Tongue (tissue), 2 donors: Measurements from ENCODE around the gene GALNT9. TPM values are rescaled to one million over a fixed set of nuclear protein-coding genes. Genes with fewer than 3 reads are reported as not detected.
A peak's percentile ranks its signal among the peaks of the same experiment; 100 is the strongest.
"Not testable (repeated sequence)": the region's sequence is repeated elsewhere in the genome, so short reads cannot be mapped to it uniquely, and the experiment has no call there.

Experiments
- DNase-seq: peaks from one replicate; pipeline ENCODE4 v3.0.0-alpha.2; 2015
- total RNA-seq: library from RNA; depleted of rRNA; stranded (reverse); fragments of >200 nt; gene quantifications from one replicate; pipeline ENCODE4 v1.2.3, GENCODE V29; 2014

The GALNT9 gene
- total RNA-seq, 1 donor from 2014 or later: 0.92 TPM

DNA sequence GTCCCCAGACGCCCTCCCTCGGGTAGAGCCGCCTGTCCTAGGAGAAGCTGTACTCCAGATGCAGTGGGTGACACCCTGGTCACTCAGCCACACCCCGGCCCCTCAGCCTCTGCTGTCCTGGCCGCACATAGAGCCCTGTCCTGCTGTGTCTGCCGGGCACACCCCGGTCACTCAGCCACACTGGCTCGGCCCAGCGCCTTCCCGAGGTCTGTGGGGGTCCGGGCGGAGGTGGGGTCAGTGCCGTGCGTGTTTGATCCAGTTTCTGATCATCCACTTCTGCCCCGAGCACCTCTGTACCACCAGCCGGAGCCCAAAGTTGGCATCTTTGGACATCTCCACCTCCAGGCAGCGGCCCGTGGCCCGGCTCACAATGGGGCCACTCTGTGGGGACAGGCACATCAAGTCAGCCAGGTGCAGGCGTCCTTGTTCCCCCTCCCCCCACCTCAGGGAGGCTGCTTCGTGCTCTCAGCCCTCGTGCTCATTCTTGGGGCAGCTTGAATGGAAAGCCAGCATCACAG, 132.5 kb downstream of the GALNT9 start:
- DNase-seq: no peak

DNA sequence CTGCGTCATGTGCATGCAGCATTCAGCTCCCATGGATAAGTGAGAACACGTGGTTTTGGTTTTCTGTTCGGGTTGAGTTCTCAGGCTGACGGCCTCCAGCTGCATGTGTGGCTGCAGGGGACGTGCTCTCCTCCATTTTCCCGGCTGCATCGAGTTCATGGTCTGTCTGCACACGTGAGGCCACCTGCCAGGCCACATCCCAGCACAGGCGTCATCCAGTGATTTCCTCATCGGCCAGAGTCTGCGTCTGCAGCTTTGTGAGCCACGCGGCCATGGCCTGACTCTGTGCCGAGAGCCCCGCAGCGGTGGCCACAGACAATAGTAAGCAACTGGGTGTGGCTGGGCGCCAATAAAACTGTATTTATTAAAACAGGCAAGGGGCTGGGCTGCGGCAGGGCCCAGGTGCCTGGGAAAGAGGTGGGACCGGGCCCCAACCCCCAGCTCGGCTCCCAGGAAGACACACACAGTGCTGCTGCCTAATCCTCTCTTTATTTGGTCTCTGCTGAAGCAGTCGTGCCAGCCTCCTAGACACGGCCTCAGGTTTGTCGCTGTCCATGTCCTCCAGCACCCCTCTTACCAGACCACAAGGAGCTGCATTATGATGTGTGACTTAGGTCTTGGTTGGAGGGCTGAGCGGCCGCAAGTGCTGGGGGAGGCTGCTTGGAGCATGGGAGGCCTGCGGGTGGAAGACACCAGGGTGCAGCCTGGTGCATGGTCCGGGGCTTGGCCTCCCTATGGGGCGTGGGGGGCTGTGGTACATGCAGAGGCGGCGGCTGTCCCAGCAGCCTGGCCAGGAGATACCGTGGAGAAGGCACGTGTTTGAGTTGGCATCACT, 133.1 kb downstream of the GALNT9 start:
- DNase-seq: peak; percentile 72

DNA sequence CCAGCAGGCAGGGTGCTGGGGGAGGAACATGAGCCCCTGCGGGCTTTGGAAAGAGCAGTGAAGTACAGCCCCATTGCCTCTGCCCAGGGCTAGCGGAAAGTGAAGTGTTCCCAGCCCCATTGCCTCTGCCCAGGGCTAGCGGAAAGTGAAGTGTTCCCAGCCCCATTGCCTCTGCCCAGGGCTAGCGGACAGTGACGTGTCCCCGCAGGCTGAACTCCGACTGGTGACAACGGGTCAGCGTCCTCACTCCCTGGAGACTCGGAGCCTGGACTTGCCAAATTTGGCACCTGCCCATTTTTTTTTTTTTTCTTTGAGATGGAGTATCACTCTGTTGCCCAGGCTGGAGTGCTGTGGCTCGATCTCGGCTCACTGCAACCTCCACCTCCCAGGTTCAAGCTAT, 134.1 kb downstream of the GALNT9 start:
- not testable (repeated sequence) for DNase-seq

GRCh38 chr12:132194556-132194955, 134.8 kb downstream of the GALNT9 start:
- no peak for DNase-seq

DNA sequence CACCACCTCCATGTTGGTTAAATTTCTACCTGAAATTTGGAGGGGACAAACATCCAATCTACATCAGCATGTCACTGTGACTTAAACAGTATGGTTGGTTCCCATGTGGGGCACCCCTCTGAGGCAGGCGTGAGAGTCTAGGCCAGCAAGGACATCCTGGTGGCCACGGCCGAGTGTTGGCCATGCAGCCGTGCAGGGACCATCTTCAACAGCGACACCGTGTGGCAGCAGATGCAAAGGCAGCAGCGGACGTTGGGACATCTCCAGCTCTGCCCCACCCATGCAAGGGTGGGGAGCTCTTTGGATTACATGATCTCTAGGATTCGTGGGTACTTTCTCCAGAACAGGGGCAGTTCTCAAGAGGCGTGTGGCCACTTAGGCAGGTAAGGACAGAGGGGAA, 135.3 kb downstream of the GALNT9 start:
- no peak for DNase-seq

DNA sequence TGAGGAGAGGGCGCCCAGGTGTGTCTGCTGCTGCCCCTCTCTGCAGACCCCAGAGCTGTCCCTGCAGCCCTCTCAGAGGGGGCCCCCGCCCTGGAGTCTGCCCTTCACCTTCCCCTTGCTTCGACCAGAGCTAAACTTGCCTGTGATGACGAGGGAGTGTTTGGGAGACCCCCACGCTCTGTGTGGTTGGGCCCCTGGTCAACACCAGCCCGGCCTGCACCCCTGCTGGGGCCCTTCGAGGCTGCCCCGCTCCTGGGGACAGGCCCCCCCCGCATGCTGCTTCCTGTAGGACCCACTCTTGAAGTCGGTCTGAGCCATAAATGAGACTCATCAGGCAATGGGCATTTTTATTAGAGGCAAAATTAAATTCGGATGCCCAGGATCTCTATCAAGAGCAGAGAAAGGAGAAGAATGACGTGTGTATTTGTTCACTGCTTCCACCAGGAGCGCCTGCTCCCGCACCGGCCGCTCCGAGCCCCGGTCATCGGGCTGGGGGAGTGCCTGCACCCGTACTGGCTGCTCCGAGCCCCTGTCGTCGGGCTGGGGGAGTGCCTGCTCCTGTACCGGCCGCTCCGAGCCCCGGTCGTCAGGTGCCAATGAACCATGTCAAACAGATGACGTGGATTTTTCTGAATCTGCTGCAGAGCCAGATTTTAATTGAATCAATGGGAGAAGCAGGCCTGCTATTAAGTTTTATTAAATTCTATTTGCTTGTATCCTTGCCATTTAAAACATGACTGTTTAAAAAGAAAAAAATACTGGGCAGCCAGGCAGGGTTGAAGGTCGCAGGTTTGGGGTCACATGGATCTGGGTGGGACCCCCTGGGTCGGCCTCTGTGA, 137.5 kb downstream of the GALNT9 start:
- no peak for DNase-seq

GRCh38 chr12:132190834-132191500, 138.4 kb downstream of the GALNT9 start:
- DNase-seq: no peak

GRCh38 chr12:132190012-132190755, 139.2 kb downstream of the GALNT9 start:
- DNase-seq: no peak

DNA sequence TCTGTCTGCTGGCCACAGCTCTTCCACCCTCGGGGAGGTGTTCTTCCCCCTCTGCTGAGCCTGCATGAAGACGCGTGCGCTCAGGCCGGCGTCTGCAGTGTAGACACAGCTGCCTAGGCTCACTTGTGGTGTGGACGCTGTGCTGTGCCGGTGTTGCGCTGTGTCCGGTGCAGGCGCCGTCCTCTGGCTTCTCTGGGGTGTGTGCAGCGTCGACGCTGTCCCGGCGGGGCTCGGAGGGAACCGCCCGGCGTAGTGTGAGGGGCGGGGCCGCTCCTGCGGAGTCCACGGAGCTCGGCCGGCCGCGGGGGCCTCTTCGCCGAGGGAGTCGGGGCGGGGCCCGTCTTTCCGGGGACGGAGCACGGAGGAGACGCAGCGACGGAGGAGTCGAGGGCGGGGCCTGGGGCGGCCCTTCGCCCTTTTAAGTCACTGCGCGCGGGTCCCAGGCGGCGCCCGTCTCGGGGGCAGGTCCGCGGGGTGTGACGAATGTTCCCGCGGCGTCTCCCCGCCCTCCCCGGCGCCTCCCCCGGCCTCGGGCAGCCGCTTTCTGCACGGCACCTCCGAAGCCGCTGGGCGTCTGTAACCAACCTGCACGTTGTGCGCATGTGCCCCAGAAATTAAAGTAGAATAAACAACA, 139.9 kb downstream of the GALNT9 start:
- DNase-seq: peak; percentile 85

- no peak for DNase-seq
Measured at GRCh38 chr12:132188916-132189325, 140.5 kb downstream of the GALNT9 start.

DNA sequence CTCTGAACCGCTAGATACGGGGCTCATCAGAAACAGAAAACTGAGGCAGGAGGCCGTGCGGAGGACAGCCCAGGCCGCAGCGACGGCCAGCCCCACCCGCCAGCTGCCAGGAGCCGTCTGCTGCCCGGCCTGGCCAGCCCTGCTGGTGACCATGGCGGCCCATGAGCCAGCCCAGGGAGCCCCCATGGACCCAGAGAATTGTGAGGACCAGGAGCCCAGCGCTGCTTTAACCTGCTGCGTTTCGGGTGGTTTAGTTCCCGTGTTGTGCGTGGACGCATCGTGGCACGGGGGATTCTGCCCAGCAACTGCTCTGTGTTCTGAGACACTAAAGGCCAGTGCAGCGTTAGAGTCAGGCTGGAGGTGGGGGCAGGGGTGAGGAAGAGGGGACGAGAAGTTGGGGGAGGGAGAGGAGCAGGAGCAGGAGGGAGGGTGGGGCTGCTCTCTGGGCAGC, 140.9 kb downstream of the GALNT9 start:
- DNase-seq: no peak

GRCh38 chr12:132187646-132188450, 141.5 kb downstream of the GALNT9 start:
- no peak for DNase-seq

GRCh38 chr12:132186857-132187620, 142.3 kb downstream of the GALNT9 start:
- DNase-seq: no peak

DNA sequence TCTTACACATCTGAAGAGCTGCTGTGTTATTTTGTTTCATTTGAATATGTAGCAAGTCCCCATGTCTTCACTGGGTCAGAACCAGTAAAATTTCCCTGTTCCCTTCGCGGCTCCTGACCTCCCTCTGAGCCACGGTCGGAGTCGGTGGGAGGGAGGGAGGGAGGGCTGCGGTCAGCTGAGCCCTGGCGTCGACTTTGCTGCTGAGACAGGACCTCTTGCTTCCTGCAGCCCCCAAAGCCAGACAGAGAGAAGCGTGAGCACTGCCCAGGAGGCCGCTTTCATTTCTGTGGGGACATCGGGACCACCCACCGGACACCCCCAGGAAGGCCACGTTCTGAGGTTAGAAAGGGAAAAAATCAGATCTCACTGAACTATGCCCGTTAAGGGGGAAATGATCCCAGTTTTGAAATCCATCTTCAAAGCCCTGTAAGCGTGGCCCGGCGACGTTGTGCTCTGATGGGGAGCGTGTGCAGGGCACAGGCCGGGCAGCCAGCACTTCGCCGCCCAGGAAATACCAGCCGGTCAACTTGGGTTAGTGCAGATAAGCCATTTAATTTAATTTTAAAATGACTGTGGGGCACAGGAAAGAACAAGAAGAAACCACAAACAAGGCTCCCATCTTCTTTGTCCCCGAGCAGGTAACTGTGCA, 143.1 kb downstream of the GALNT9 start:
- DNase-seq: no peak

DNA sequence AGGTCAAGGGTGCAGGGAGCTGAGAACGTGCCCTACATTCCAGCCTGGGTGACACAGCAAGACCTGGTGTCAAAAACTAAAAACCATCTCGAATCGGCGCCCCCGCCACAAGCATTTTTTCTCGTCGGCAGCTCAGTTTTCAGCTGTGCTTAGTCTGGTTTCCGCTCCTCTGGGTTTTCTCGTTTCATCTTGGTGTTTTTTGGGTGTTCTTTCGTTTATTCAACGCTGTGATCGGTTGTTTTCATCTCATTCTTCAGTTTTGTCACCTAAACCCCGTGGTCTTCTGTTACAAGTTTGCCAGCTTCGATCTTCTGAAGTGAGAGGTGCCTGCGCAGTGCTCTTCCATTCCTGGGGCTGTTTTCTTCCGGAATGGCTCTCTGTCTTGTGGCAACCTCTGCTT, 143.7 kb downstream of the GALNT9 start:
- no peak for DNase-seq

DNA sequence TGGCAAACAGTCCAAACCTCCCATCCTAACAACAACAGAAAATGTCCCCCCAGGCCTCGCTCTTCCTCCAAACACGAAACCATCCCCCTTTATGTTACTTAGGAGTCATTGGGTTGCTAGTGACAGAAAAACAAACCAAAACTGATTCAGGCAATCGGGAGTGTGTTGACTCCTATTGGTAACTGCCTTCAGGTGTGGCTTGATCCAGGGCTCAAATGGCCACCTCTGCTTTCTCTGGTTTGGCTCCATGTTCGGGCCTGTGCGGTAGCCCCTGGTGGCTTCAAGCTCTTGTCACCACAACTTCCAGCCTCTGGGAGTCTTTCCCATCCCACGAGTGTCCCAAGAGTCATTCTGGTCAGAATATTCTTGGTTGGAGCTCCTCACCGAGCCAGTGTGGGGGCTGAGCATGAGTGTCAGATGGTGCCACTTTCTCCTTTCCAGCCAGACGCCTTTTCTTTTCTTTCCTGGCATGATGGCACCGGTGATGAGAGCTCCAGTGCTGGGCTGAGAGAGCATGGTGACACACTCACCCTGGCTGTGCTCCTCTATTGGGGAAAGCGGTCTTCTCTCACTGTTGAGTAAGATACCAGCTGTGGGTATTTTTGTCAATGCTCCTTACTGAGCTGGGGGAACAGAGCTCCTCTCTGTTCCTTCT, 146.6 kb downstream of the GALNT9 start:
- DNase-seq: no peak

- no peak for DNase-seq
Measured at GRCh38 chr12:132182206-132182710, 147.1 kb downstream of the GALNT9 start.

- no peak for DNase-seq
Measured at GRCh38 chr12:132181570-132182200, 147.7 kb downstream of the GALNT9 start.
